ENCODE results near the gene SPOCK2. TPM values are rescaled to one million over a fixed set of nuclear protein-coding genes. Genes with fewer than 3 reads are reported as not detected.
"Not testable (repeated sequence)": the region's sequence is repeated elsewhere in the genome, so short reads cannot be mapped to it uniquely, and the experiment has no call there.

Gene SPOCK2
- total RNA-seq, 4 donors from 2014 or later: 2.6 to 8.1 (median 5.0) TPM

GRCh38 chr10:72114706-72115450 lies 26.5 kb upstream of the SPOCK2 start:
- TF ChIP-seq CTCF (IDR thresholded peaks at IDR 0.05): no peak
- no peak for TF ChIP-seq POLR2A (IDR thresholded peaks at IDR 0.05)
- H3K27me3 ChIP-seq: no peaks in the 10 kb centered on the region
- intact Hi-C loops (cut with DNase I): no loop called here
- no peaks in the 10 kb centered on the region for H3K4me1 ChIP-seq
- no peaks in the 10 kb centered on the region for H3K9me3 ChIP-seq
- WGBS, 2 donors: 43 to 67% methylated on average over 2 of the region's 2 CpGs
- H3K4me3 ChIP-seq: no peak overlapping the region
- no peak for DNase-seq
- H3K27ac ChIP-seq: no peak overlapping the region
- peaks cover 0 to 24% (median 0%) of the 10 kb centered on the region in 3 donors for H3K36me3 ChIP-seq

GRCh38 chr10:72110673-72111401 lies 22.5 kb upstream of the SPOCK2 start:
- intact Hi-C loops (cut with DNase I): no loop called here
- Histone ChIP-seq H3K9me3 (no peaks in the 10 kb centered on the region), H3K36me3 (peaks cover 0 to 5% (median 0%) of the 10 kb centered on the region in 3 donors), H3K4me1 (no peaks in the 10 kb centered on the region), H3K27ac (no peak overlapping the region), H3K27me3 (no peaks in the 10 kb centered on the region), H3K4me3 (no peak overlapping the region)
- no peak for TF ChIP-seq CTCF (IDR thresholded peaks at IDR 0.05)
- TF ChIP-seq POLR2A (IDR thresholded peaks at IDR 0.05): no peak
- 93 to 99% methylated on average over 11 of the region's 11 CpGs for WGBS, 2 donors
- no peak for DNase-seq

- no peak overlapping the region for H3K27ac ChIP-seq
- no peaks in the 10 kb centered on the region for H3K36me3 ChIP-seq
- H3K4me1 ChIP-seq: peaks cover 0 to 3% (median 0%) of the 10 kb centered on the region in 3 donors
- no peak for DNase-seq
- WGBS, 2 donors: 78 to 81% methylated on average over 8 of the region's 8 CpGs
- intact Hi-C loops (cut with DNase I): no loop called here
- H3K9me3 ChIP-seq: no peaks in the 10 kb centered on the region
- no peaks in the 10 kb centered on the region for H3K27me3 ChIP-seq
- no peak overlapping the region for H3K4me3 ChIP-seq
- TF ChIP-seq POLR2A (IDR thresholded peaks at IDR 0.05) (no peak), CTCF (IDR thresholded peaks at IDR 0.05) (no peak)
Measured at GRCh38 chr10:72109636-72110157, 21.3 kb upstream of the SPOCK2 start.

- no peaks in the 10 kb centered on the region for H3K9me3 ChIP-seq
- WGBS, 2 donors: 50 to 75% methylated on average over 1 of the region's 1 CpG
- intact Hi-C loops (cut with DNase I): no loop called here
- DNase-seq: no peak
- H3K4me3 ChIP-seq: no peak overlapping the region
- H3K27me3 ChIP-seq: no peaks in the 10 kb centered on the region
- H3K4me1 ChIP-seq: peaks cover 0 to 5% (median 0%) of the 10 kb centered on the region in 3 donors
- H3K27ac ChIP-seq: no peak overlapping the region
- no peaks in the 10 kb centered on the region for H3K36me3 ChIP-seq
- TF ChIP-seq POLR2A (IDR thresholded peaks at IDR 0.05) (no peak), CTCF (IDR thresholded peaks at IDR 0.05) (no peak)
Measured at GRCh38 chr10:72108830-72109635, 20.7 kb upstream of the SPOCK2 start.

GRCh38 chr10:72108004-72108370 lies 19.6 kb upstream of the SPOCK2 start:
- H3K9me3 ChIP-seq; H3K27ac ChIP-seq; H3K27me3 ChIP-seq; intact Hi-C loops (cut with DNase I); DNase-seq; H3K36me3 ChIP-seq; H3K4me3 ChIP-seq; H3K4me1 ChIP-seq: not testable (repeated sequence)
- 90 to 100% methylated on average over 3 of the region's 3 CpGs for WGBS, 2 donors
